NCI-H1417 (cell line): ENCODE results near the gene DCHS2.

Experiments
- DNase-seq, 3 experiments: peaks; one replicate each; lab custom pipeline; 2025; lab: John Stamatoyannopoulos, UW

DCHS2 gene

DNA sequence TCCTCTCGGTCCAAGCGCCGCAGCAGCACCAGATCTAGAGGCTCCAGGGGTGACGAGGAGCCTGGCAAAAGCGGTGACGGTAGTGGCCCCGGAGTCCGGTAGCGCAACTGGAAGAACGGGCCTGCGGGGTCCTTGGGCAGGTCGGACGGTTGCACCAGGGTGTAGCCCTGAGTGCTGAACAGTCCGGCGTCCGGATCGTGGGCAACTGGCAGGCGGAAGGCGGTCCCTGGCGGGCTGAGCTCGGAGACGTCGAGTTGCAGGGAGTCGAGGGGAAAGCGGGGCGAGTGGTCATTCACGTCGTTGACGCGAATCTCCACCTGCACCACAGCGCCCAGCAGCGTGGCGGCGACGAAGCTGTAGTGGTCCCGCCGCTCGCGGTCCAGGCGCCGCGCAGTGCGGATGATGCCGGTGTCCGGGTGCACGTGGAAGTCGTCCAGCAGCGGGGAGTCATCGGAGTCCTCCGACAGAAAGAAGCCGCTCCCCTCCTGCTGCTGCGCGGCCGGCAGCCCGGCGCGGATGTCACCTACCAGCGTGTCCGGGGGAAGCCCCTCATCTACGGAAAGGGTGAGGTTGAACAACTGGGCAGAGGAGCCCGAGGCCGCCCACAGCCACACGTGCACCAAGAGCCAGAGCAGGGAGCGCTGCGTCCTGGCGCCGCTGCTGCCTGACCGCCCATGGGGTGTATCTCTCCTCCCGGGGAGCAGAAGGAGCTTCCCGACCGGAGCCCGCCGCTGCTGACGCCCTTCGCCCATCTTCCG is 837 bp downstream of the DCHS2 start:
- peak in 1 of 3 experiments; percentile 84 for DNase-seq

DNA sequence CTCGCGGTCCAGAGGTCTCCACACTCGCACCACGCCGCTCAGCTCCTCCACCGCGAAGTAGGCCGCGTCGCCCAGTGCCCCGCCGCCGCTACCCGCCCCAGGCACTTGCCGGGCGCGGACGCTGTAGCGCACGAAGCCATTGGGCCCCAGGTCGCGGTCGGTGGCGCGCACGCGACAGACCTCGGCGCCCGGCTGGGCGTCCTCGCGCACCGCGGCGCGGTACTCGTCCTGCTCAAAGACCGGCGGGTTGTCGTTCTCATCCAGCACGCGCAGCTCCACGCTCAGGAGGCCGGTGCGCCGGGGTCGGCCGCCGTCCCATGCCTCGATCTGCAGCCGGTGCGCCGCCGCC is 1.4 kb downstream of the DCHS2 start:
- DNase-seq = no peak

DNA sequence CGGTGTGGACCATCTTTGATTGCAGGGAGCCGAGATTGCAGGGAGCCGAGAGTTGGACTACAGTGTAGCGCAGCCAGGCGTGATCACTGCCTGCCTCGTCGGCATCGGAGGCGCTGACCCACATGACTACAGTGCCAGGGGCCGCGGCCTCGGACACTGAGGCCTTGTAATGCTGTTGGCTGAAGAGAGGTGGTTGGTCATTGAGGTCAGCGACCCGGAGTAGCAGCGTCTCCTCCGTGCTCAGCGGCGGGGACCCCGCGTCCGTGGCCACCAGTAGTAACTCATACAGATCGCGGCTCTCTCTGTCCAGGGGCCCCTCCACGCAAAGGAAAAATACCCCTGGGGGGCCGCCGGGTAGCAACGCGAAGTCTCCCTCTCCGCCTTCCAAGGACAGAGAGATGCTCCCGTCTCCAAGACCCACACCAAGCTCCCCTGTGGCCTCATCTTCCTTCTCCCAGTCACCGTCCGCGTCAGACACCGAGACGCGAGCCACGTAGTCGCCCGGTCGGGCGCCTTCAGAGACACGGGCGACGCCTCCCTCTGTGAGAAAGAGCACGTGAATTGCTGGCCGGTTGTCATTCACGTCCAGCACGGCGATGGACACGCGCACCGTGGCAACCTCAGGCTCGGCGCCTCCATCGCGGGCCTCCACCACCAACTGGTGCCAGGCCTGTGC is 1.9 kb downstream of the DCHS2 start:
- DNase-seq = no peak

DNA sequence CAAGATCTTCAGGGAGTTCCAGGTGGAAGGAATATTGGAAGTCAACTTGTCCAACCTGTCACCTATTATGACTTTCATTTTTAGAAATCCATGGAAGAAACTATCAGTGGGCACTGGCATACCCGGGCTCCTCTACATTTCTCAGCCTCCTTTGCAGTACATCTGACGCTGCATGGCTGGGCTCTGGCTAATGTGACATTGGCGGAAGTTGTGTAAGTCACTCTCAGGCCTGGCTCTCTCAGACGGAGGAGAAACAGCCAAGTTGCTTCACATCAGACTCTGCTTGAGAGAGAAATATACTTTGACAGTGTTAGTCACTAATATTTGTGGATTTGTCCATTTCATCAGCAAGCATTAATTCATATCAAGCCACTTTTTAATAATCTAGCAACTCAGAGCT is 4.5 kb downstream of the DCHS2 start:
- DNase-seq = no peak

DNA sequence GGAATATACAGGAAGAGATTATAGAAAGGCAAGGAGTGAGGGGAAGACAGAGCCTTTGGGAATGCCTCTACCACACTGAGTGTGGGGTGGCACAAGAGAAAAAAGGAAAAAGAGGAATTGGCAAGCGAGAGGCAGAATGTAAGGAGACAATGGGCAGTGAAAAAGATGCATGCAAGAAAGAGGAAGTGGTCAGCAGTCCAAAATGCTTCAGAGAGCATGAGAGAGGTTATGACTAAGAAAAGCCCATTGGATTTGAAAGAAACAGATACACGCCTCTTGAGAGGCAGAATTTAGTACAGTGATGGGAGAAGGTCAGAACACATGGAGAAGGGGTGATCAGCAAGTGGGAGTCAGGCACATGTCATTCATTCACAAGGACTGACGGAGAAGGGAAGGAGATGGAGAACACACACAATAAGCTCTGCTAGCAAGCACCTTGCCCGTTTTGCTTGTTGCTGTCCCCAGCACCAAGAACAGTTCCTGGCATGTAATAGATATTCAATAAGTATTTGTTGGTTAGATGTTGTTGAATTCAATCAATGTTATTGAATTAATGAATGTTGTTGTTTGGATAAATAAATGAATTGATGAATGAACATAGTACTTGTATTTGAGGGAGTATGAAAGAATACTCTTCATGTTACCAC is 6.3 kb downstream of the DCHS2 start:
- no peak for DNase-seq

DNA sequence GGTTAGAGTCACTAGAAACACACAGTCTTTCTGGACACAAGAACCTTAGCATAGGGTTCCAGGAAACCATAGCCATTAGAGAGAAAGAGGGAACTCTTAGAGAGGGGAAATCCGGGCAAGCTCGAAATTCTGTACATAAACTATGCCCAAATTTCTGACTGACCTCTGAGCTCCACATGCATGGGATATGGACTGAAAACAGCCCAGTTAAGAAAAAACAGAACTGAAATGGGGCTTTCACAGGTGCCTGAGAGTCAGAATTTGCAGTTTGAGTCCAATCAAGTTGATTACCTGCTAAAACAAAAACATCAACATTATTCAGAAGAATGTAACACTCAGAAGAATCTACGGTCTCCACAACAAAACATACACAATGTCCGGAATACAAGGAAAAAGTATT is 13.1 kb downstream of the DCHS2 start:
- DNase-seq = no peak

DNA sequence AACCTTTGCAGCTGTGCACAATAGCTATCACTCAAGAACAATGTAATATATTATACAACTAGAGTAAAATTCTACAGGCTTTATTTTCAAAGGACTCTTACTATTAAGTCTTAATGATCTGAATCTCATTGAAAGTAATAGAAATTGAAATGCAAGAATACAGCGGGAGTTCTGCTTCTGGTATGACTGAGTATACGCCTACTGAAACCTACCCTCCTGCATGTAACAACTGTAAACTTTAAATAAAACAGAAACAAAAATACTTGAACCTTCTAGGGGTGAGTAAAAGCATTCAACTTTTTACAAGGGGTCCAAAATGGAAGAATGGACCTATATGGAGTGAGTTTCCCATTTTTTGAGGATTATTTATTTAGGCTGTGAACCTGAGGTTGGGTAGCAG is 13.5 kb downstream of the DCHS2 start:
- no peak for DNase-seq

DNA sequence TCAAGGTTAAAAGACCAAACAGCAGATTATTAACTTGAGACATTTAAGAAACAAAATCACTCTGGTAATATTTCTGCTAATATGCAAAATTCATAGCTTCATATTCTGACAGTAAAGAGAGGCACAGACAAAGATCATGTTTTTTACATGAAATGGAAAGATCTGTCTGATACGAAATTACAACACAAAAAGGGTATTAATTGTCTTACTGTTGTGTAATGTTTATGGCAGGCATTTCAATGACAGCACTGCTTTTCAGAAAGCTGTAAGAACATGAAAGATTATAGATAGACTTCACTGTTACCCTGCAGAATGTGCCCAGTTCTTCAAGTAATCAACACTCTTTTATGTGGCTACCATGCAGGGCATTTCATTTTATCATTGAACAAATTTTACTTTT is 15.4 kb downstream of the DCHS2 start:
- no peak for DNase-seq

DNA sequence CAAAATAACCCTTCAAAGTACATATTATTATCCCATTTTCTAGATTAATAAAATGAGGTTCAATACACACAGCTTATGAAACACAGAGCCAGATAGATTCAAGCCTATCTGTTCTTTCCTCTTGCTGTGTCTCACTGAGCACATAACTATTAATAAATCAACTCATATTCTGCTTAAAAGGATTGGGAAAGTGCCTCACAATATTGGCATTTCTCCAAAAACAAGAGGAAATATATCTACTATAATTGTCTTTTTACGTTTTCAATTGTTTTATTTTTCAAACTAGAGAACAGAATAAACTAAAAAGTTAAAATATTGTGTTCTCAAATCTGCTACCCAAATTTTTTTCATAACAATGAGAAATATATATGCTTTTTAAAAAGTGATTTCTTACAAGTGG is 15.8 kb downstream of the DCHS2 start:
- DNase-seq = no peak

DNA sequence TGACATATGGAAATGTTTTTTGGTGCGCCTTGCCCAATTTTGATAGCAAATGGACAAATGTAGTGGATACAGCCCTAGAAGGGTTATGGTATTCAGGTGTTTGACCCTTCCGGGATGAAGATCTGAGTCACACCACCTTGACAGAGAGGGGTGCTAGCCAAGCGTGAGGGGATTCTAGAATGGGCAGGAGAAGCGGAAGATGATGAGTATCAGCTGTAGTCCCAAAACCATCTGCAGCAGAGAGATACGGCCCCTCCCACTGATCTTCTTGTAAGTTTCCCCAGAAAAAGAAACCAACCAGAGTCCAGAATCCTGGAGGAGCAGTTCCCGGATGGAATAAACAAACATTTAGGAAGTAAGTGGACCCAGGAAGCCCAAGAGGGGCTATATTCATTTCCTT is 18.1 kb downstream of the DCHS2 start:
- no peak for DNase-seq

DNA sequence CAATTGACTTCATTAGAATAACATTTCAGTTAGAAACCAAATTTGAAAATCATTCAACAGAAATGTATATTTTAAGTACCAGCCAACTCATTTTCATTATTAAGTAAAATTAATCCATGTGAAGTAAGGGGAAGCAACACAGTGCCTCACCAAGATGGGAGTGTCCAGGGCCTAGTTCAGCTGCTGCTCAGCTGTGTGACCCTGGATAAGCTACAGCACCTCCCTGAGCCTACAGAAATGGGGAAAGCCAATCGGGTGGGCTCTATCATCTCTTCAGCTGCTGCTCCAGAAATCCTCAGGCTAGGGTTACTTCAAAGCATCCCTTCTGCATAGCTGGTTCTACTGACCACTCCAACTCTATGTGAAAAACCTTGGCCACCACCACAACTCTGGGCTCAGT is 18.7 kb downstream of the DCHS2 start:
- no peak for DNase-seq

DNA sequence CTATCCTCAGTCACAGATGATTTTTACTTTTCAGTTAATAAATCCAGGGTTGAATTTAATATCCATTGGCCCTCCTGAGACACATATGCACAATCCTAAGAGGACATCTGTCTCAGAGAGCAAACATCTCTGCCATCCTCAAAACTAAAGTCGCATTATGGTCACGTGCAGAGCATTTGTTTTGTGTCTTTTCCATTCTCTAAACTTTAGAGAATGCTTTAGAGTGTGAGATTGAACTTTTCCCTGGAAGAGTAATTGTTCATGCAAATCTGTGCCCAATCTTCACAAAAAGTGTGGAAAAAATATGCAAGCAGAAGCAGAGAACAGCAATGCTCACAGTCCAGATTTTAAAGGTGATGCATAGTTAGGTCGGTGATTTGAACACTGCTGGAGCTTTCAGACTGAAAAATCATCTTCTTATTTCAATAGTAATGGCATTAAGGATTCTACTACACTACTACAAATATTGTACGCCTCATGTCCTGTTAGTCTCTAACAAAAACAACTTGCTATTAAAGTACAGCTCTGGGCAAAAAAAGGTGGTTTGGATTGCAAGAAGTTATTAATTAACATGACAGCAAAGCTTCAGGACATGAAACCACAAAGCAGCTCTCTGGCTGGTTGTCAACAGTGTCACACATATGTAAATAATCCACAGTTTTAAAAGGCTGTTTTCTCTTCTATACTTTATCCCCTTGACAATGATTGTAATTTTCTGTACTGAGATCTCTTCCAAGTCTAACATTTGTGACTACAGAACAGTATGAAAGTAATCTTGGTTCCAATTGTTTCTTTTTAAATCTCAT is 19.9 kb downstream of the DCHS2 start:
- peak in 2 of 3 experiments; percentile 23 to 45 for DNase-seq

DNA sequence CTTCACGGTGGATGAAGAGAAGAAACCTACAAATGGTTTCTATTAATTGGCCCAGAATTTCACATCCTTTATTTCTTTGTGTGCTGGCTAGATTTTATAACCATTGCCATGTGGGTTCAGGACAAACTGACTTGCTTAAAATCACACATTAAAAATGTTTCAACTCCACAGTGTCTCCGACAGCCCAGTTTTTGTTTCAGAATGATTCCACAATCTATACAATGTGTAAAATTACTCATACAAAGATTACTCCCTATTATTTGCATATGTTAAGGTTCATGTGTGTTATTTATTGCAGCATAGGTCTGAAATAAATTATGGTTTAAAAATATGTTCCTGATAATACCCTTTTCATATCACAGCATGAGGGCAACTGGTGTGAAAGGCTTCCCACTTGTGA is 20.6 kb downstream of the DCHS2 start:
- no peak for DNase-seq

DNA sequence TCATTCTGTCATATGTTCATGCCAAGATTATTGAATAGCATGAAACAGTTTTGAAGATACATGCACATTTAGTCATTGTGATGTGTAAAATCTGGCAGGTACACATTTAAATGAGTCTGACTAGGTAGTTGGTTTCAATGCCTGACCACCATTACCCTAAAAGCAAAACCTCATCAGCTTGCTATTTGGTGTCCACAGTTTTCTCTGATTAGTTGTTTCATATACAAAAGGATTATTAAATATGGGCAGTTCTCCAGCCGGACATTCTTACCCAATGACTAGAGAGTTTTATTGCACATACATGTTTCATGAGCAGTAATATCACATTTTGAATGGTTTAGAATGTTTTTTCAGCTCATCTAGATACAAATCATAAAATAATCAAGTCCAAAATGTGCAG is 23.7 kb downstream of the DCHS2 start:
- no peak for DNase-seq

DNA sequence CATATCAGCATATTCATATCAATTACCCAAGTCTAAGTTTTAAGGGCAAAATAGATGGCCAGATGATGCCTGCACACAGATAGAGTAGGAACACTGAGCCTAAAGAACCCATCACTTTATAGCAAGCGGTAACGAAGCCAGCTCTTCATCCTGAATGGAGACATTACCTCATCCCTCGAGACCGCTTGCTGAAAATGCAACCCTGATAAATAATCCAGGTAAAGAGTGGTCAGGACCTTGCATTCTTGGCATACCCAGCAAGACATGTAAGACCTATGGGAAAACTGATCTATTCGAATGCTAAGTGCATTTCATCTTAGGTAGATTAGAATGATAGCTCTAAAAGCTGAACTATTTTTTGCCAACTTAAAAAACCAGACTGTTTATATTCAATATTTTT is 25.3 kb downstream of the DCHS2 start:
- no peak for DNase-seq

DNA sequence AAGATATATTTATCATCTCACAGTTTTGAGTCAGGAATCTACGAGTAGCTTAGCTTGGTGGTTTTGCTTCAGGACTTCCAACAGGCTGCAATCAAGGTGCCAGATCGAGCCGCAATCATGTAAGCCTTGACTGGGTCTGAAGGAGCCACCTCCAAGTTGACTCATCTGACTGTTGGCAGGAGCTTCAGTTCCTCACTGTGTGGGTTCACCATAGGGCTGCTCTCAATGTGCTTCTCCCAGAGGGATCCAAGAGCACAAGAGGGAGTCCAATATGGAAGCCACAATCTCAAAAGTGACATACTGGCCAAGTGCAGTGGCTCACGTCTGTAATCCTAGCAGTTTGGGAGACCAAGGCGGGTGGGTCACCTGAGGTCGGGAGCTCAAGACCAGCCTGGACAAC is 26.5 kb downstream of the DCHS2 start:
- no peak for DNase-seq

DNA sequence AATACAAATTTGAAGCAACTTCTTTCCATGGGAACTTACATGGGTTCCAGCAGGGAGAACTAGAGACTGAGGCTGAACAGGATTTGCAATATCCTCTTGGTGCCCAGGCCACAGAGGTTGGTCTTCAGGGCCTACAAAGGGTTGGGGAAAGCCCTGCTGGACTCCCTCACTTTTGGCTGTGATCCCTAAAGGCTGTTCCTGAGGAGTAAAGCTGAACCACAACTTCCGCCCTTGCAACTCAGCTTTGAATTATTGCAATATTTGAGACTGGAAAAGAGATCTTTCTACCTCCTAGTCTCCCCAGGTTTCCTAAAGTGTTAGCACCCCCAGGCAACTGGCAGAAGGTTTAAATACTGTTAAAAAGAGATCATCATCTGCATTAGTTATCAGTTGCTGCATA is 26.9 kb downstream of the DCHS2 start:
- no peak for DNase-seq

DNA sequence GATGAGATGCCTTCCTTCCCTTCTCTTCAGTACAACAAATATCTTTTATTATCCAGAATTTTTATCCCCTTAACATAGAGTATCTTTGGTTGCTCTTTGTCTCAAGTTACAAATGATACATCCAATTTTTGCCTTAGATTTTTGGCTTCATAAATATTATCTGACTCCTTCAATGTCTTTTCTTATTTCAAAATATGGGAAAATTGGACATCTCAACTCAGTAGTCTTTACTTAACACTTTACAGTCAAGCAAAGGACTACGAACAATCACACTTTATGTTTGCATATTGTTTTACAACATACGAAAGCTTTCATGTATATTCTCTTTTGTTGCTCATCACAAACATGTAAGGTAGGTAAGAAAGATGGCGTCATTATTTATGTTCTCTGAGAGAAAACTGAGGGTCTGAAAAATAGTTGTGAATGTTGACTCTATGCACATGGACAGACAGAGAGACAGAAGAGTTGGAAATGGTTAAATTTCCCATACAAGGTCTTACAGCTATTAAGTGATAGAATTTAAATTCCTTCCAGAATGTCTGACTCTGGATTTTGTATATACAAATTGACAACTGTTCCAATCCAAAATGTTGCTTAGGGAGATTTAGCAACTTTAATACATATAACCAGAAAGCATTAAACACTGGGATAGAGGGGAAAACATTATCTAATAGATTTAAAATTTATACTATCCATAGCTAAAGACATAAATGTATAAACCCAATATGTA is 29.4 kb downstream of the DCHS2 start:
- DNase-seq = no peak

DNA sequence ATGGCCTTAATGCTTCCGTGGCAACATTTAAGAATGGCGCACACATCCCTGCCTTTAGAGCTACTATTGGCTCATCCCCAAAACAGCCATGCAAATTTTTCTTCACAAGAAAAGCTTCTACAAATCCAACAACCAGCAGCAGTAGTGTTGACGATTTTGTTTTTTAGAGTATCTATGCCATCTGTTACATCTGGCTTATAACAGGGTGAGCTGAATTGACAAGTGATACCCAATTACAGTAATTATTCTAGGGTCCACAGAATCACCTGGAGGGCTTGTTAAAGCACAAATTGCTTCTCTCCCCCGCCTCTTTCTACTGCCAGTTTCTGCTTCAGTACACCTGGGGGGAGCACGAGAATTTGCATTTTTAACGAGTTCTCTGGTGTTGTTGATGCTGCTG is 34.1 kb downstream of the DCHS2 start:
- DNase-seq = peak in 2 of 3 experiments; percentile 54 to 89

DNA sequence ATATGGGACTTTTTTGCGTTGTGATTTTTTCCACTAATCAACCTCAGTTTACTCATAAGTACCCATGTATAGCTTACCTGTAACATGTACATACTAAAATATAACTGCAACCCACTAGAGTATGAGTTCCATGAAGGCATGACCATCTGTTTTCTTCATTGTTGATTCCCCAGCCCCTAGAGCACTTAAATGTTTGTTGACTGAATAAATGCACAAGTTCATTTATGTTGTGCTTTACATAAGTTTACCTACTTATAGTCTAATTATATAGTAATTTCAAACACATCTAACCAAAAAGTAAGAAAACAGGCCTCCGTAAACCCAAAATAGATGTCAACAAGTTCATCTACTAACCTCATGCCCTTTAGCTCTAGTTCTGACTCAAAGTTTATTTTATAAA is 34.7 kb downstream of the DCHS2 start:
- no peak for DNase-seq

DNA sequence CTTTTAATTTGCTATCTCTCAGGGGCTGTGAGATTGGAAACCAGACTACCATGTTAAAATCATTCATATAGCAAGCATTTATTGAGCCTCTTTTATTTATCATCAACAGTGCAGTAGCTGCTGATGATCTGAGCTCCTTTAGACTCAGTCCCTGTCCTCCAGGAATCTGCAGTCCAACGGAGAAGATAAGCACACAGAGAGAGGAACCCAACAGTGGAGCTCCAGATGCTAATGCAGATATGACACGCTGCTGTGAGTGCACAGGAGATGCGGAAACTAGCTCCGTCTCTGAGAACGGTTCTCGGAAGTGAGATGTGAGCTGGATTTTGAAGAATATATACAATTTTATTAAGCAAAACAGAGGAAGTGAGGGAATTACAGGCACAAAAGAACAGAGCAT is 35.4 kb downstream of the DCHS2 start:
- DNase-seq = no peak

DNA sequence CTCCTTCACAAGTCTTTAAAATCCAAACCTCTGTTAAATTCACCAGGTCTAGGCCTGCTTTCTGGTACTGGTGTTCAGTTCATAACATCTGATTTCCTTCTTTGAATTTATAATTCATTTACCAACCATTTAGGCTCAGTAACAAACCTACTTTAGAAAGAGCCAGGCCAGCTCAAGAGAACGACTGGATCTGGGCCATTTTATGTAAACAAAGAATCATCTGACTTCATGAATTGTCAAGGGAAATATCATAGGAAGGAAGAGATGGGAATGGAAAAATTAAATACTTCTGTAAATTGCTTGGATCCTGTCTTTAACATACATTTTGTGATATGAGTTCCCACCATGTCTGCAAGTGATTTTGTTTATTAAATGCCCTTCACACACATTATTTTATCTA is 36.5 kb downstream of the DCHS2 start:
- DNase-seq = no peak
